H1 (cell line): ENCODE data around the gene CD69. TPM values are rescaled to one million over a fixed set of nuclear protein-coding genes. Genes with fewer than 3 reads are reported as not detected.

Experiments
- CTCF ChIA-PET: fragments of 300-600 bp; sonication (Branson Sonifier 250); formaldehyde crosslinking; loops from one replicate; lab custom pipeline; 2021; ENCODE audit not compliant: partially characterized antibody; lab: Charles Lee
- POLR2A ChIA-PET: fragments of 300-600 bp; sonication (Branson Sonifier 250); formaldehyde crosslinking; loops from one replicate; lab custom pipeline; 2021; ENCODE audit warnings: inconsistent platforms; ENCODE audit not compliant: partially characterized antibody; lab: Charles Lee
- DNase-seq, 2 experiments: peaks; one replicate each; pipeline versions ENCODE4 v3.0.0 to v3.0.0-alpha.2; 2010 to 2022; ENCODE audit warnings: low spot score in 2 of 2, low read depth in 1 of 2, mixed read lengths in 1 of 2
- FAIRE-seq: peaks from 2 replicates; lab custom pipeline; 2011; peaks lifted over from hg19 to GRCh38; lab: Jason Lieb, UNC
- H2AFZ ChIP-seq: 2 replicates; pipeline ENCODE4 v1.8.1; 2012; ENCODE audit warnings: low read length, inconsistent platforms
- H2AK5ac ChIP-seq: 2 replicates; pipeline ENCODE4 v1.6.1; 2013; ENCODE audit warnings: low read depth, low read length
- H2BK120ac ChIP-seq: replicated peaks from 2 replicates; pipeline ENCODE3; 2013; ENCODE audit warnings: low read depth, low read length, inconsistent platforms
- H2BK12ac ChIP-seq: 2 replicates; pipeline ENCODE4 v1.6.1; 2013; ENCODE audit warnings: low read depth, low read length
- H2BK15ac ChIP-seq: 2 replicates; pipeline ENCODE4 v1.6.1; 2013; ENCODE audit warnings: low read length
- H2BK20ac ChIP-seq: 2 replicates; pipeline ENCODE4 v1.6.1; 2013; ENCODE audit warnings: low read length
- H2BK5ac ChIP-seq: 2 replicates; pipeline ENCODE4 v1.6.1; 2013; ENCODE audit warnings: low read depth, low read length
- H3K14ac ChIP-seq: 2 replicates; pipeline ENCODE4 v1.6.1; 2013; ENCODE audit warnings: inconsistent platforms; ENCODE audit not compliant: insufficient read length
- H3K18ac ChIP-seq: 2 replicates; pipeline ENCODE4 v1.6.1; 2013; ENCODE audit warnings: low read length; ENCODE audit errors: extremely low read depth
- H3K23ac ChIP-seq: 2 replicates; pipeline ENCODE4 v1.6.1; 2013; ENCODE audit warnings: inconsistent platforms; ENCODE audit not compliant: insufficient read length
- H3K23me2 ChIP-seq: 2 replicates; pipeline ENCODE4 v1.6.1; 2013; ENCODE audit warnings: low read depth, low read length
- H3K27ac ChIP-seq: 2 replicates; pipeline ENCODE4 v1.6.1; 2011; ENCODE audit warnings: low read depth, low read length, inconsistent platforms
- H3K27me3 ChIP-seq, 4 experiments: replicated peaks in 1 of 4; 1 replicate in 1 of 4; 2 replicates in 3 of 4; pipeline versions ENCODE4 v1.6.1 to v1.8.1; 2011 to 2013; ENCODE audit warnings: low read length in 3 of 4, mild to moderate bottlenecking in 3 of 4, inconsistent platforms in 2 of 4, mixed read lengths in 2 of 4, moderate library complexity in 1 of 4; ENCODE audit not compliant: control insufficient read depth in 3 of 4, insufficient read depth in 3 of 4; ENCODE audit errors: extremely low read depth in 1 of 4
- H3K36me3 ChIP-seq, 4 experiments: 2 replicates each; pipeline versions ENCODE4 v1.6.1 to v1.8.1; 2011 to 2013; ENCODE audit warnings: mild to moderate bottlenecking in 4 of 4, low read length in 3 of 4, moderate library complexity in 2 of 4, control low read depth in 1 of 4, inconsistent platforms in 1 of 4; ENCODE audit not compliant: insufficient read depth in 4 of 4, control insufficient read depth in 2 of 4
- H3K4ac ChIP-seq: replicated peaks from 2 replicates; pipeline ENCODE3; 2013; ENCODE audit warnings: low read length, low read depth, mixed read lengths, inconsistent platforms; ENCODE audit not compliant: insufficient read length
- H3K4me1 ChIP-seq, 4 experiments: replicated peaks in 1 of 4; 1 replicate in 1 of 4; 2 replicates in 3 of 4; pipeline versions ENCODE4 v1.6.1 to v1.8.1; 2011 to 2013; ENCODE audit warnings: low read length in 3 of 4, inconsistent platforms in 2 of 4, mixed read lengths in 1 of 4; ENCODE audit not compliant: insufficient read depth in 4 of 4, control insufficient read depth in 3 of 4
- H3K4me2 ChIP-seq, 2 experiments: 2 replicates each; pipeline versions ENCODE4 v1.6.1 to v1.8.1; 2011 to 2013; ENCODE audit warnings: low read depth in 2 of 2, low read length in 2 of 2, control low read depth in 1 of 2, inconsistent platforms in 1 of 2, mild to moderate bottlenecking in 1 of 2; ENCODE audit not compliant: insufficient read depth in 1 of 2
- H3K4me3 ChIP-seq, 4 experiments: fragments of 200-600, 300-600 bp in 1 of 4; sonication (generic), shearing (Covaris generic), sonication (Bioruptor Twin) in 1 of 4; 2 replicates each; pipeline versions ENCODE4 v1.5.1 to v1.8.1; 2011 to 2016; ENCODE audit warnings: low read length in 4 of 4, low read depth in 3 of 4, control low read depth in 2 of 4, inconsistent platforms in 2 of 4, mild to moderate bottlenecking in 2 of 4, mixed read lengths in 1 of 4, moderate library complexity in 1 of 4; ENCODE audit not compliant: insufficient read depth in 2 of 4; ENCODE audit errors: extremely low read depth in 1 of 4
- H3K56ac ChIP-seq: replicated peaks from 2 replicates; pipeline ENCODE3; 2013; ENCODE audit warnings: low read depth, mild to moderate bottlenecking, mixed read lengths, low read length, inconsistent platforms; ENCODE audit not compliant: insufficient read length
- H3K79me1 ChIP-seq: 2 replicates; pipeline ENCODE4 v1.6.1; 2013; ENCODE audit warnings: low read depth, low read length, control low read depth
- H3K79me2 ChIP-seq, 2 experiments: 2 replicates each; pipeline versions ENCODE4 v1.6.1 to v1.8.1; 2012 to 2013; ENCODE audit warnings: low read length in 2 of 2, mild to moderate bottlenecking in 2 of 2, inconsistent platforms in 1 of 2; ENCODE audit not compliant: insufficient read depth in 2 of 2, control insufficient read depth in 1 of 2
- H3K9ac ChIP-seq, 4 experiments: replicated peaks in 1 of 4; 1 replicate in 1 of 4; 2 replicates in 3 of 4; pipeline versions ENCODE4 v1.6.1 to v1.8.1; 2011 to 2013; ENCODE audit warnings: low read depth in 3 of 4, low read length in 3 of 4, control low read depth in 2 of 4, mild to moderate bottlenecking in 2 of 4, moderate library complexity in 2 of 4, inconsistent platforms in 1 of 4; ENCODE audit errors: extremely low read depth in 1 of 4
- H3K9me3 ChIP-seq, 2 experiments: 2 replicates each; pipeline versions ENCODE4 v1.6.1 to v1.8.1; 2012 to 2013; ENCODE audit warnings: mild to moderate bottlenecking in 2 of 2, moderate library complexity in 2 of 2, control low read depth in 1 of 2, inconsistent platforms in 1 of 2, low read depth in 1 of 2, low read length in 1 of 2, mixed read lengths in 1 of 2; ENCODE audit not compliant: insufficient read depth in 2 of 2
- H4K20me1 ChIP-seq, 2 experiments: replicated peaks in 1 of 2; 2 replicates each; pipeline versions ENCODE3 to v1.8.1; 2011 to 2013; ENCODE audit warnings: inconsistent platforms in 2 of 2, low read length in 2 of 2, mild to moderate bottlenecking in 1 of 2; ENCODE audit not compliant: insufficient read depth in 2 of 2, control insufficient read depth in 1 of 2
- H4K5ac ChIP-seq: 2 replicates; pipeline ENCODE4 v1.6.1; 2013; ENCODE audit warnings: low read length, low read depth, mixed read lengths, inconsistent platforms; ENCODE audit not compliant: insufficient read length
- H4K8ac ChIP-seq: 2 replicates; pipeline ENCODE4 v1.8.0; 2013; ENCODE audit warnings: mild to moderate bottlenecking, moderate library complexity, low read length, inconsistent platforms; ENCODE audit not compliant: insufficient read depth; ENCODE audit errors: extremely low read depth
- H4K91ac ChIP-seq: replicated peaks from 2 replicates; pipeline ENCODE3; 2013; ENCODE audit warnings: low read length, mixed read lengths, inconsistent platforms; ENCODE audit not compliant: insufficient read length
- ASH2L ChIP-seq: fragments of 200-600, 300-600 bp; sonication (generic); IDR thresholded peaks from one replicate; pipeline ENCODE4 v1.7.1; 2017; ENCODE audit warnings: low read length
- ATF3 ChIP-seq: IDR thresholded peaks from 2 replicates; pipeline ENCODE4 v1.6.1; 2011; ENCODE audit warnings: low read depth, mild to moderate bottlenecking, low read length; ENCODE audit not compliant: insufficient read depth
- BCL11A ChIP-seq, 2 experiments: IDR thresholded peaks; one replicate each; pipeline ENCODE4 v1.6.1; 2011; ENCODE audit warnings: low read depth in 2 of 2, low read length in 2 of 2, mild to moderate bottlenecking in 2 of 2
- BRCA1 ChIP-seq: IDR thresholded peaks from 2 replicates; pipeline ENCODE4 v1.6.1; 2012; ENCODE audit warnings: low read depth, low read length, improper control_type of control experiment
- CBX5 ChIP-seq: fragments of 300-800, 300-1000 bp; sonication (generic); IDR thresholded peaks from 2 replicates; pipeline ENCODE4 v1.7.1; 2016; ENCODE audit warnings: antibody characterized with exemption, low read length, low read depth
- CREB1 ChIP-seq: IDR thresholded peaks from 2 replicates; pipeline ENCODE4 v1.6.1; 2012; ENCODE audit warnings: inconsistent platforms
- CTBP2 ChIP-seq: IDR thresholded peaks from 2 replicates; pipeline ENCODE4 v1.7.0; 2011; ENCODE audit warnings: borderline replicate concordance, mild to moderate bottlenecking, moderate library complexity, mixed read lengths, low read length; ENCODE audit not compliant: insufficient read depth, insufficient read length
- EGR1 ChIP-seq: IDR thresholded peaks from 2 replicates; pipeline ENCODE4 v1.6.1; 2011; ENCODE audit warnings: low read depth, low read length, borderline replicate concordance
- GTF2F1 ChIP-seq: IDR thresholded peaks from 2 replicates; pipeline ENCODE4 v1.6.1; 2012; ENCODE audit warnings: low read depth, low read length, improper control_type of control experiment, borderline replicate concordance
- PHF8 ChIP-seq: fragments of 200-600 bp; sonication (generic); conservative IDR thresholded peaks from 2 replicates; pipeline ENCODE4 v1.7.1; 2012; ENCODE audit warnings: low read depth, mild to moderate bottlenecking, inconsistent platforms, low read length, moderate library complexity
- POU5F1 ChIP-seq: IDR thresholded peaks from 2 replicates; pipeline ENCODE4 v1.6.1; 2011; ENCODE audit warnings: low read depth, mild to moderate bottlenecking, low read length, moderate library complexity
- RNF2 ChIP-seq: fragments of 200-900, 300-1000 bp; sonication (generic); IDR thresholded peaks from 2 replicates; pipeline ENCODE4 v1.7.1; 2016; ENCODE audit warnings: borderline replicate concordance, low read depth, mild to moderate bottlenecking, antibody characterized with exemption, low read length; ENCODE audit not compliant: poor library complexity, severe bottlenecking; ENCODE audit errors: missing control alignments
- TBP ChIP-seq: IDR thresholded peaks from 2 replicates; pipeline ENCODE4 v1.6.1; 2011; ENCODE audit warnings: low read depth, low read length, improper control_type of control experiment
- TCF12 ChIP-seq: IDR thresholded peaks from 2 replicates; pipeline ENCODE4 v1.6.1; 2011; ENCODE audit warnings: low read depth, mild to moderate bottlenecking, low read length
- YY1 ChIP-seq: IDR thresholded peaks from 2 replicates; pipeline ENCODE4 v1.6.1; 2011; ENCODE audit warnings: low read depth, mild to moderate bottlenecking, low read length
- WGBS, 2 experiments: shearing (Covaris generic) in 1 of 2; methylation state at CpG; one replicate each; pipeline versions ENCODE4 v1.1.6 to v1.1.7; 2013 to 2015; ENCODE audit warnings: low lambda C conversion rate in 2 of 2, mixed read lengths in 2 of 2, inconsistent platforms in 1 of 2, low coverage in 1 of 2, missing lambda C conversion rate in 1 of 2; ENCODE audit not compliant: insufficient replicate concordance in 2 of 2, insufficient coverage in 1 of 2, insufficient read length in 1 of 2; ENCODE audit errors: extremely low coverage in 1 of 2, missing lambda C conversion rate in 1 of 2; 5-methylcytosine and 5-hydroxymethylcytosine counted together
- polyA plus RNA-seq, 7 experiments: library from polyadenylated mRNA; depleted of rRNA in 3 of 7; stranded (reverse) in 5 of 7; unstranded in 2 of 7; fragments of >200 nt in 5 of 7; fragments of 200-250 nt in 2 of 7; gene quantifications; 1 replicate in 5 of 7; 2 replicates in 1 of 7; 4 replicates in 1 of 7; pipeline versions ENCODE4 v1.2.1 to v1.2.3, GENCODE V29; 2011 to 2013; ENCODE audit warnings: missing spikeins in 2 of 7, mixed read lengths in 2 of 7
- total RNA-seq: library from RNA; stranded (reverse); fragmentation: NEBNext Ultra II Directional; extraction: Animal tissue kit (Norgen Biotek cat#: 25700); gene quantifications from 2 replicates; pipeline ENCODE4 v1.2.1, GENCODE V29; 2021

CD69 gene
- total and polyA plus RNA-seq, 2 of the 8 experiments (the other 6 are each of a cell fraction or from before 2014, with no cell fraction given) = not detected

- TF ChIP-seq CTBP2 (no peak), ASH2L (no peak), GTF2F1 (no peak), BCL11A (IDR thresholded peaks at IDR 0.05; ENCODE audit: low read depth in 2 of 2, low read length in 2 of 2) (no peak), CREB1 (no peak), RNF2 (no peak), YY1 (no peak), CBX5 (no peak), PHF8 (no peak), ATF3 (no peak), TCF12 (no peak), EGR1 (no peak), BRCA1 (no peak), TBP (no peak), POU5F1 (no peak)
- CTCF ChIA-PET = interaction anchor here (1.1 to 2.8 kb wide), 4 partner anchors 9 to 58 kb away, joined by 3 to 18 read pairs (median 4); no protein-coding TSS in a partner anchor
- Histone ChIP-seq H2BK5ac (no peak overlapping the region), H3K4me1 (no peaks in the 10 kb centered on the region), H4K5ac (no peak overlapping the region), H2BK12ac (no peak overlapping the region), H3K4me3 (no peak overlapping the region), H3K4ac (no peak overlapping the region), H3K18ac (no peak overlapping the region), H4K8ac (no peak overlapping the region), H4K91ac (no peak overlapping the region), H3K9ac (no peak overlapping the region), H3K14ac (no peak overlapping the region), H3K4me2 (no peak overlapping the region), H2BK20ac (no peak overlapping the region), H3K9me3 (no peaks in the 10 kb centered on the region), H3K27me3 (no peaks in the 10 kb centered on the region), H2AFZ (no peak overlapping the region), H4K20me1 (no peaks in the 10 kb centered on the region), H3K79me2 (no peaks in the 10 kb centered on the region), H3K27ac (no peak overlapping the region), H2AK5ac (no peak overlapping the region), H3K23me2 (no peaks in the 10 kb centered on the region), H3K36me3 (no peaks in the 10 kb centered on the region), H2BK120ac (no peak overlapping the region), H3K23ac (no peak overlapping the region), H3K79me1 (no peaks in the 10 kb centered on the region), H2BK15ac (no peak overlapping the region), H3K56ac (no peak overlapping the region)
- FAIRE-seq (no peak), DNase-seq (no peak)
- 87% methylated on average over 3 of the region's 3 CpGs; no CpG with 5 or more reads in 1 of the 2 experiments for WGBS, 2 experiments
- POLR2A ChIA-PET = interaction anchor here (0.6 kb wide), 1 partner anchor 103 kb away, joined by 3 read pairs; no protein-coding TSS in a partner anchor
Observed at GRCh38 chr12:9808504-9808903, 47.8 kb upstream of the CD69 start.
